HEK293T (cell line): Measurements from ENCODE around the gene MINDY1.

Experiments used
- BHLHE40 ChIP-seq: fragments of 450-650 bp; IDR thresholded peaks from 2 replicates; pipeline ENCODE4 v1.6.1; 2016; ENCODE audit warnings: mild to moderate bottlenecking, moderate library complexity, borderline replicate concordance
- CTBP1 ChIP-seq: fragments of 450-650 bp; IDR thresholded peaks from 2 replicates; pipeline ENCODE4 v1.6.1; 2016; ENCODE audit warnings: borderline replicate concordance
- ELF4 ChIP-seq: fragments of 450-650 bp; IDR thresholded peaks from 2 replicates; pipeline ENCODE4 v1.6.1; 2017; ENCODE audit warnings: antibody characterized with exemption
- FOXA1 ChIP-seq: fragments of 450-650 bp; IDR thresholded peaks from 2 replicates; pipeline ENCODE4 v1.6.1; 2016; ENCODE audit warnings: mild to moderate bottlenecking
- FOXK2 ChIP-seq: fragments of 450-650 bp; IDR thresholded peaks from 2 replicates; pipeline ENCODE4 v1.6.1; 2016; ENCODE audit warnings: mild to moderate bottlenecking
- FOXM1 ChIP-seq: fragments of 450-650 bp; IDR thresholded peaks from 2 replicates; pipeline ENCODE4 v1.6.1; 2017; ENCODE audit warnings: mild to moderate bottlenecking, borderline replicate concordance
- HDGF ChIP-seq: fragments of 450-650 bp; IDR thresholded peaks from 2 replicates; pipeline ENCODE4 v1.6.1; 2017; ENCODE audit warnings: antibody characterized with exemption, borderline replicate concordance
- NFRKB ChIP-seq: fragments of 450-650 bp; IDR thresholded peaks from 2 replicates; pipeline ENCODE4 v1.6.1; 2016; ENCODE audit warnings: mild to moderate bottlenecking, moderate library complexity
- SP1 ChIP-seq: fragments of 450-650 bp; IDR thresholded peaks from 2 replicates; pipeline ENCODE4 v1.6.1; 2017
- SUZ12 ChIP-seq: fragments of 450-650 bp; IDR thresholded peaks from 2 replicates; pipeline ENCODE4 v1.6.1; 2016; ENCODE audit warnings: mild to moderate bottlenecking
- TARDBP ChIP-seq: fragments of 450-650 bp; IDR thresholded peaks from 2 replicates; pipeline ENCODE4 v1.6.1; 2016
- ZNF384 ChIP-seq: fragments of 450-650 bp; IDR thresholded peaks from 2 replicates; pipeline ENCODE4 v1.6.1; 2016
- TF ChIP-seq, protein P1 (sequence below): fragments of 450-650 bp; IDR thresholded peaks from 2 replicates; pipeline ENCODE4 v1.6.1; 2016

DNA sequence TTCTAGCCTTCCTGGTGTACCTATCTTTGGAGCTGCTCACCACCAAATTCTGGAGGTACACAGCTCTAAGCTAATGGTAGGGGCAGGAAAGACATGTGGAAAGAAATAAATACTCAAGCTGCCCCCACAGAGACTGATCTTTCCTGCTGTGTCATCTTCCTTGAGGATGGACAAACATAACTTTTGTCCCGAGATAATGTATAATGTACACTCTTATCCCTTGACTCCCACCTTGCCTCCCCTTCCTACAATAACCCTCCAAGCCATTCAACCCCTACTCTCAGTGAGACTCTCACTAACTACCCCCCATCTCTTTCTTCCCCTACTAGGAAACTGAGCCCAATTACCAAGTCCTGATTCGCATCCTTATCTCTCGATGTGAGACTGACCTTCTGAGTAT is 12.5 kb downstream of the MINDY1 start:
- no peak for TF ChIP-seq TARDBP
- no peak for TF ChIP-seq HDGF
- TF ChIP-seq FOXA1, result no peak
- TF ChIP-seq SP1, result no peak
- TF ChIP-seq FOXK2, result no peak
- TF ChIP-seq BHLHE40, result no peak
- no peak for TF ChIP-seq ZNF384
- TF ChIP-seq FOXM1, result no peak
- no peak for TF ChIP-seq NFRKB
- no peak for TF ChIP-seq SUZ12
- TF ChIP-seq CTBP1, result no peak
- TF ChIP-seq ELF4, result no peak
- TF ChIP-seq, protein P1, sequence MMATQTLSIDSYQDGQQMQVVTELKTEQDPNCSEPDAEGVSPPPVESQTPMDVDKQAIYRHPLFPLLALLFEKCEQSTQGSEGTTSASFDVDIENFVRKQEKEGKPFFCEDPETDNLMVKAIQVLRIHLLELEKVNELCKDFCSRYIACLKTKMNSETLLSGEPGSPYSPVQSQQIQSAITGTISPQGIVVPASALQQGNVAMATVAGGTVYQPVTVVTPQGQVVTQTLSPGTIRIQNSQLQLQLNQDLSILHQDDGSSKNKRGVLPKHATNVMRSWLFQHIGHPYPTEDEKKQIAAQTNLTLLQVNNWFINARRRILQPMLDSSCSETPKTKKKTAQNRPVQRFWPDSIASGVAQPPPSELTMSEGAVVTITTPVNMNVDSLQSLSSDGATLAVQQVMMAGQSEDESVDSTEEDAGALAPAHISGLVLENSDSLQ, result no peak
